D721Med (cell line): ENCODE measurements around the gene METTL24.

Experiments
- DNase-seq: peaks from one replicate; pipeline ENCODE4 v3.0.0; 2011; ENCODE audit warnings: low spot score; ENCODE audit not compliant: insufficient read length
- FAIRE-seq: peaks from 2 replicates; lab custom pipeline; 2011; peaks lifted over from hg19 to GRCh38; lab: Jason Lieb, UNC
- TF ChIP-seq, protein P1 (sequence below): IDR thresholded peaks from 2 replicates; pipeline ENCODE4 v1.5.1; 2012; ENCODE audit warnings: mild to moderate bottlenecking, control low read depth; ENCODE audit not compliant: insufficient read depth; ENCODE audit errors: missing control alignments

The METTL24 gene

GRCh38 chr6:110207652-110208051 is 150.5 kb downstream of the METTL24 start:
- TF ChIP-seq, protein P1, sequence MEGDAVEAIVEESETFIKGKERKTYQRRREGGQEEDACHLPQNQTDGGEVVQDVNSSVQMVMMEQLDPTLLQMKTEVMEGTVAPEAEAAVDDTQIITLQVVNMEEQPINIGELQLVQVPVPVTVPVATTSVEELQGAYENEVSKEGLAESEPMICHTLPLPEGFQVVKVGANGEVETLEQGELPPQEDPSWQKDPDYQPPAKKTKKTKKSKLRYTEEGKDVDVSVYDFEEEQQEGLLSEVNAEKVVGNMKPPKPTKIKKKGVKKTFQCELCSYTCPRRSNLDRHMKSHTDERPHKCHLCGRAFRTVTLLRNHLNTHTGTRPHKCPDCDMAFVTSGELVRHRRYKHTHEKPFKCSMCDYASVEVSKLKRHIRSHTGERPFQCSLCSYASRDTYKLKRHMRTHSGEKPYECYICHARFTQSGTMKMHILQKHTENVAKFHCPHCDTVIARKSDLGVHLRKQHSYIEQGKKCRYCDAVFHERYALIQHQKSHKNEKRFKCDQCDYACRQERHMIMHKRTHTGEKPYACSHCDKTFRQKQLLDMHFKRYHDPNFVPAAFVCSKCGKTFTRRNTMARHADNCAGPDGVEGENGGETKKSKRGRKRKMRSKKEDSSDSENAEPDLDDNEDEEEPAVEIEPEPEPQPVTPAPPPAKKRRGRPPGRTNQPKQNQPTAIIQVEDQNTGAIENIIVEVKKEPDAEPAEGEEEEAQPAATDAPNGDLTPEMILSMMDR = no peak
- DNase-seq (no peak), FAIRE-seq (no peak)

GRCh38 chr6:110201151-110201884 is 156.8 kb downstream of the METTL24 start:
- TF ChIP-seq, protein P1 = no peak
- DNase-seq = no peak
- no peak for FAIRE-seq

GRCh38 chr6:110198561-110198960 is 159.6 kb downstream of the METTL24 start:
- TF ChIP-seq, protein P1 = no peak
- FAIRE-seq (no peak), DNase-seq (no peak)

GRCh38 chr6:110196874-110197273 is 161.3 kb downstream of the METTL24 start:
- FAIRE-seq (no peak), DNase-seq (no peak)
- TF ChIP-seq, protein P1 = no peak

GRCh38 chr6:110195639-110196038 is 162.5 kb downstream of the METTL24 start:
- TF ChIP-seq, protein P1 = no peak
- no peak for DNase-seq
- no peak for FAIRE-seq
